DND-41 (cell line): Measurements from ENCODE around the gene SEMA6B.

Experiments used
- CTCF ChIP-seq: IDR thresholded peaks from 2 replicates; pipeline ENCODE4 v1.5.1; 2012; ENCODE audit warnings: borderline replicate concordance, low read length, moderate library complexity, mild to moderate bottlenecking; ENCODE audit not compliant: poor library complexity, severe bottlenecking; ENCODE audit errors: extremely low read depth
- EZH2 ChIP-seq: IDR thresholded peaks from 3 replicates; pipeline ENCODE4 v1.6.1; 2012; ENCODE audit warnings: borderline replicate concordance, low read depth, mild to moderate bottlenecking, moderate library complexity, low read length, inconsistent platforms; ENCODE audit not compliant: severe bottlenecking

GRCh38 chr19:4517451-4518057 lies 41.9 kb downstream of the SEMA6B start:
- TF ChIP-seq CTCF (no peak), EZH2 (no peak)
